IgD-negative memory B cell (primary cell): Measurements from ENCODE around the gene CCDC134. TPM values are rescaled to one million over a fixed set of nuclear protein-coding genes. Genes with fewer than 3 reads are reported as not detected.

Experiments used
- H3K27ac Mint-ChIP-seq, 3 donors: one replicate each; pipeline ENCODE4 v1.8.0; 2020 to 2022; ENCODE audit warnings: mild to moderate bottlenecking in 3 of 3, mixed read lengths in 3 of 3, moderate library complexity in 1 of 3
- H3K27me3 Mint-ChIP-seq: one replicate; pipeline ENCODE4 v1.8.0; 2021; ENCODE audit warnings: mixed read lengths
- H3K36me3 Mint-ChIP-seq: one replicate; pipeline ENCODE4 v1.8.0; 2020; ENCODE audit warnings: mild to moderate bottlenecking, mixed read lengths
- H3K4me1 Mint-ChIP-seq, 3 donors: one replicate each; pipeline ENCODE4 v1.8.0; 2020 to 2022; ENCODE audit warnings: mixed read lengths in 3 of 3, mild to moderate bottlenecking in 1 of 3
- H3K4me3 Mint-ChIP-seq, 4 donors: one replicate each; pipeline ENCODE4 v1.8.0; 2020 to 2022; ENCODE audit warnings: mild to moderate bottlenecking in 4 of 4, mixed read lengths in 4 of 4, moderate library complexity in 3 of 4
- H3K9me3 Mint-ChIP-seq, 3 donors: one replicate each; pipeline ENCODE4 v1.8.0; 2020 to 2021; ENCODE audit warnings: mixed read lengths in 3 of 3, mild to moderate bottlenecking in 1 of 3
- polyA plus RNA-seq: library from polyadenylated mRNA; unstranded; fragments of 300-500 nt; fragmentation: Illumina TruSeq; gene quantifications from one replicate; pipeline ENCODE4 v1.2.3, GENCODE V29; 2021

The CCDC134 gene
- polyA plus RNA-seq = 6.1 TPM

DNA sequence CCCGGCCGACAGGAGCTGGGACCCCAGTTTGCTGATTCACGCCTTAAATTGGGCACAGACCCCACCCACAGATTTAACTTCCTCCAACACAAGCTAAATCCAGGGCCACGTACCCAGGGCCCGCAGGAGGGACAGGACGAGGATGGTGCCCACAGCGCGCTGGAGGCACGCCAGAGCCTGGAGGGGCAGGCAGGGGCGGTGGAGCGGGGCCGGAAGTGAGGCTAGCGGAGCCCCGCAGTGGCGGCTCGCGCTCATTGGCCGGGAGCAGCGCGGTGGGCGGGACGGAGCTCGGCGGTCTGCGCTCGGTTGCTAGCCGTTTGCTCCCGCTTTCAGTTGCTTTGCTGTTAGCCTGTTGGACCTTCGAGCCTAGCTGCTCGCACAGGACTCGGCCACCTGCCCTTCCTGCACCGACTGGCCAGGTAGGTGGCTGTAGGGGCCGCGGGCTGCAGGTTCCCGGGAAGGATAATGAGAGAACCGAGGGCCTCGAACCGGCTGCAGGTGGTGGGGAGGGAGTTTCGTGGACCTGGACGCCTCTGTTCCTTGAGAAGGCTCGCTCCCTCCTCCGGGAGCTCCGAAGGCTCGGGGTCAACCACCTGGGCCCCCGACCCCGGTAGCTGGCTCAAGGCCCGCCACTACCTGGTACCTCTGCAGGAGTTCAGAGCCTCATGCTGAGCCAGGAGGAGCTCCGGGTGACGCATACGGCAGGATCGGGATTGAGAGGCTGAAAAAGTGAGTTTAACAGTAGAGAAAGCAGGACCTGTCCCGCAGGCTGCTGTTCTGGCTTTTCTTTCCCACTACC is at the start of gene CCDC134:
TSS of gene CCDC134 (plus strand) at position 332 of the 799 bp plus-strand sequence. CDS start 8,212 bp downstream, outside the sequence.
- peaks cover 2% of the 10 kb centered on the region for H3K36me3 Mint-ChIP-seq
- H3K27ac Mint-ChIP-seq = peak within 1 kb of the TSS; percentile 91 to 99 (median 93)
- H3K4me1 Mint-ChIP-seq = peaks cover 14 to 34% (median 27%) of the 10 kb centered on the region in 3 donors

GRCh38 chr22:41752011-41752970 is 48.2 kb upstream of the CCDC134 start:
- Mint-ChIP-seq H3K9me3 (no peaks in the 10 kb centered on the region), H3K4me3 (peak overlapping the region in 2 of 4 donors; percentile 30 to 58), H3K27me3 (peaks cover 3% of the 10 kb centered on the region), H3K36me3 (peaks cover 2% of the 10 kb centered on the region), H3K27ac (peak overlapping the region in 2 of 3 donors; percentile 51 to 73), H3K4me1 (peaks cover 14 to 28% (median 25%) of the 10 kb centered on the region in 3 donors)

More for the DNA sequence above, at the start of gene CCDC134:
- H3K9me3 Mint-ChIP-seq = no peaks in the 10 kb centered on the region
- no peaks in the 10 kb centered on the region for H3K27me3 Mint-ChIP-seq
- H3K4me3 Mint-ChIP-seq = peak within 1 kb of the TSS; percentile 95 to 98 (median 96)

GRCh38 chr22:41753984-41754383 is 46.5 kb upstream of the CCDC134 start:
- H3K27me3 Mint-ChIP-seq = peaks cover 3% of the 10 kb centered on the region
- H3K27ac Mint-ChIP-seq = no peak overlapping the region
- peaks cover 2% of the 10 kb centered on the region for H3K36me3 Mint-ChIP-seq
- no peaks in the 10 kb centered on the region for H3K9me3 Mint-ChIP-seq
- peaks cover 9 to 21% (median 19%) of the 10 kb centered on the region in 3 donors for H3K4me1 Mint-ChIP-seq
- H3K4me3 Mint-ChIP-seq = peak overlapping the region in 1 of 4 donors; percentile 43

DNA sequence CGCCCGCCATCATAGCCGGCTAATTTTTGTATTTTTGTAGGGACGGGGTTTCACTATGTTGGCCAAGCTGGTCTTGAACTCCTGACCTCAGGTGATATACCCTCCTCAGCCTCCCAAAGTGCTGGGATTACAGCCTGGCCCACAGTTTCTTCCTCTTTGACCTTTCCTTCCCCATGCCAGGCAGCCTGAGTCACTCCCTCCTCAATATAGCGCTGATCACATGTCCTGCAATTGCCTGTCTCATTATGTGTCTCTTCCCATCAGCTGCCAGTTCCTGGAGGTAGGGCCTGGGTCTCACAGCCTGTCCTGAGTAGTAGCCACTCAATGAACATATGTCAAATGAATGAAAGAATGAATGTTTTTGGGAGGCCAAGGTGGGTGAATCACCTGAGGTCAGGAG is 43.0 kb upstream of the CCDC134 start:
- H3K27me3 Mint-ChIP-seq = peaks cover 3% of the 10 kb centered on the region
- H3K36me3 Mint-ChIP-seq = peaks cover 2% of the 10 kb centered on the region
- no peaks in the 10 kb centered on the region for H3K9me3 Mint-ChIP-seq
- peaks cover 0 to 11% (median 9%) of the 10 kb centered on the region in 3 donors for H3K4me1 Mint-ChIP-seq
- H3K4me3 Mint-ChIP-seq = no peak overlapping the region
- H3K27ac Mint-ChIP-seq = no peak overlapping the region

DNA sequence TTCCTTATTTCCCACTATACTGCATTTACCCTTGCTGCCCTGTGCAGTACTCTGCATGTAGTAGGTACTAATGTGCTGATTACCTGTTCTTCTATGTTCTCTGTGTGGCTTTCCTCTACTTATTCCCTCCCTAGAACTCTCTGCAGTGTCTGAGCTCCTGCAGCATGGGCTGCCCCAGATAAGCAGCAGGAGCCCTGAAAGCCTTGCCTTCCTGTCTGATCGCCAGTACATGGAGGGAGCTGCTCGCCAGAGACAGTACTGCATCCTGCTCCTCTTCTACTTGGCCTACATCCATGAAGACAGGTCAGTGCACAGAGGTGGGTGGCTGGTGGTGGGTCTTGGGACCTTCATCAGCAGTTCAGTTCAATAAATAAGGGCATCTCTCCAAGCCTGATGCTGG is 42.2 kb upstream of the CCDC134 start:
- Mint-ChIP-seq H3K4me3 (no peak overlapping the region), H3K27ac (peak overlapping the region in 1 of 3 donors; percentile 32), H3K36me3 (peaks cover 3% of the 10 kb centered on the region), H3K4me1 (peaks cover 0 to 14% (median 11%) of the 10 kb centered on the region in 3 donors), H3K9me3 (no peaks in the 10 kb centered on the region), H3K27me3 (peaks cover 3% of the 10 kb centered on the region)

DNA sequence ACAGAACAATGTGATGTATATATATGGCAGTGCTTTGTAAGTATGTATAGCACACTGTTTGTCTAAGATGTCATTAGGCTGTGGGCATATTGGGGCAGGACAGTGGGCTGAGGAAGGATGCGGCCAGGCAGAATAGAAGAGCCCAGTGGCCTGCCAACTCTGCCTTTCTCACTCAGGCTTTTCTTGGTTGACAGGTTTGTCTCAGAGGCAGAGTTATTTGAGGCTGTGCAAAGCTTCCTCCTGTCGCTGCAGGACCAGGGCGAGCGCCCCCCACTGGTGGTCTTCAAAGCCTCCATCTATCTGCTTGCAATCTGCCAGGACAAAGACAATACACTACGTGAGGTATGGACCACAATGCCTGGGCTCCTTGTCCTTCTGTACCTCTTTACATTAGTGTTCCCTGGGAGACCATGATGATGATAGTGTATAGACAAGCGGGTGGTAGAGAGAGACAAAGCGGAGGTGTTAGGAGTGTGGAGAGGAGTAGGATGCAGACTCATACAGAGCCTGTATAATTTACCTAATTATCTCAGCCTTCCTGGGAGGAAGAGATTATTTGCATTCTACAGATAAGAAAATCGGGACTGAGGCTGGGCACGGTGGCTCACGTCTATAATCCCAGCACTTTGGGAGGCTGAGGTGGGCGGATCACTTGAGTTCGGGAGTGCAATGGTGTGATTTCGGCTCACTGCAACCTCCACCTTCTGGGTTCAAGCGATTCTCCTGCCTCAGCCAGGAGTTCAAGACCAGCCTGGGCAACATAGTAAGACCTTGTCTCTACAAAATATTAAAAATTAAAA is 37.3 kb upstream of the CCDC134 start:
- peaks cover 3% of the 10 kb centered on the region for H3K36me3 Mint-ChIP-seq
- peaks cover 0 to 5% (median 5%) of the 10 kb centered on the region in 3 donors for H3K4me1 Mint-ChIP-seq
- H3K9me3 Mint-ChIP-seq = no peaks in the 10 kb centered on the region
- peak overlapping the region in 1 of 3 donors; percentile 12 for H3K27ac Mint-ChIP-seq
- no peaks in the 10 kb centered on the region for H3K27me3 Mint-ChIP-seq
- no peak overlapping the region for H3K4me3 Mint-ChIP-seq

DNA sequence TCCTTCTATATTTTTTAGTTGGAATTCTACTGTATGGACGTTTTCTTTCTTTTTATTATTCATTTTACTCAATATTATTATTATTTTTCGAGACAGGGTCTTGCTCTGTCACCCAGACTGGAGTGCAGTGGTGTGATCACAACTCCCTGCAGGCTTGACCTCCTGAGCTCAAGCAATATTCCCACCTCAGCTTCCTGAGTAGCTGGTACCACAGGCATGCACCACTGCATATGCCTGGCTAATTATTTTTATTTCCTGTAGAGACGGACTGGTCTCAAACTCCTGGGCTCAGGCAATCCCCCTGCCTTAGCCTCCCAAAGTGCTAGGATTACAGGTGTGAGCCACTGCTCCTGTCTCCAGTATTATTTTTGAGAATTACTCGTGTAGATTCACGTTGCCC is 34.0 kb upstream of the CCDC134 start:
- Mint-ChIP-seq H3K4me3 (no peak overlapping the region), H3K4me1 (peaks cover 0 to 5% (median 5%) of the 10 kb centered on the region in 3 donors), H3K36me3 (peaks cover 3% of the 10 kb centered on the region), H3K27ac (no peak overlapping the region), H3K9me3 (no peaks in the 10 kb centered on the region), H3K27me3 (no peaks in the 10 kb centered on the region)

DNA sequence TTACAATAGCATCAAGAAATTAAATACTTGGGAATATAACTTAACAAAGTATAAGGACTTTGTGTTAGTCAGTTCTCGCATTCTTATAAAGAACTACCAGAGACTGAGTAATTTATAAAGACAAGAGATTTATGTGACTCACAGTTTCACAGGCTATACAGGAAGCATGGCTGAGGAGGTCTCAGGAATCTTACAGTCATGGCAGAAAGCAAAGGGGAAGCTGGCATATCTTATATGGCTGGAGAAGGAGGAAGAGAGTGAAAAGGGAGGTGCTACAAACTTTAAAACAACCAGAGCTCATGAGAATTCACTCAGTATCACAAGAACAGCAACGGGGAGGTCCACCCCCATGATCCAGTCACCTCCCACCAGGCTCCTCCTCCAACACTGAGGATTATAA is 32.0 kb upstream of the CCDC134 start:
- H3K27me3 Mint-ChIP-seq = no peaks in the 10 kb centered on the region
- no peaks in the 10 kb centered on the region for H3K36me3 Mint-ChIP-seq
- no peaks in the 10 kb centered on the region for H3K9me3 Mint-ChIP-seq
- no peak overlapping the region for H3K27ac Mint-ChIP-seq
- H3K4me1 Mint-ChIP-seq = no peaks in the 10 kb centered on the region
- H3K4me3 Mint-ChIP-seq = no peak overlapping the region

DNA sequence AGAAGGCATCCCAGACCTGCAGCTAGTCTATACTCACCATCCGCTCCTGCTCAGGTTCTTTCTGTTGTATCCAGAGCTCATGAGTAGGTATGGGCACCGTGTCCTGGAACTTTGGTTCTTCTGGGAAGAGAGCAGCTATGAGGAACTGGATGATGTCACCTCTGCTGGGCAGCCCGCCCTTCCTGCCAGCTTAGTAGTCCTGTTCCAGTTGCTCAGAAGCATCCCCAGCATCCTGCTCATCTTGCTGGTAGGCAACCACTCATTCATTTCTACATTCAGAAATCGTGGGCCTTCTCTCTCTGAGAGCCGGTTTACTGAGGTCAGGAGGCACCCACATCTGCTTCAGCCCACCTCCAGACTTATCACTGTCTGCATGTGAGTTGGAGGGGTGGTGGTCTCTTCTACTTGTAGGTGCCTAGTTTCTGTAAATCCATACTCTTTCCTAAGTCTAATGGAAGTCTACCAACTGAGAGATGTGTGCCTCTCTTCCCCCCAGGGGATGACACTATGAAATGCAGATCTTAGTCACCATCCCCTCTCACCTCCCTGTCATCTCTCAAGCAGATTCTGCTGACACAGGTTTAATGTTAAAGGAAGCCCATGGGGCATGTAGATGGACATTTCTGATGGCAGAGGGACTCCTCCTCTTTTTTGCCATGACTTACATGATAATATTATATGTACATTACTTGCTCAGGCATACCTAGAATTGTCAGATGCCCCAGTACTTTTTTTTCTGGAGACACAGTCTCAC is 29.6 kb upstream of the CCDC134 start:
- no peak overlapping the region for H3K4me3 Mint-ChIP-seq
- no peaks in the 10 kb centered on the region for H3K9me3 Mint-ChIP-seq

GRCh38 chr22:41772198-41772597 is 28.3 kb upstream of the CCDC134 start:
- no peaks in the 10 kb centered on the region for H3K4me1 Mint-ChIP-seq
- no peaks in the 10 kb centered on the region for H3K9me3 Mint-ChIP-seq
- no peak overlapping the region for H3K27ac Mint-ChIP-seq
- H3K36me3 Mint-ChIP-seq = no peaks in the 10 kb centered on the region
- H3K4me3 Mint-ChIP-seq = no peak overlapping the region
- no peaks in the 10 kb centered on the region for H3K27me3 Mint-ChIP-seq

More for the DNA sequence above, 29.6 kb upstream of the CCDC134 start:
- Mint-ChIP-seq H3K4me1 (no peaks in the 10 kb centered on the region), H3K27ac (no peak overlapping the region), H3K27me3 (no peaks in the 10 kb centered on the region), H3K36me3 (no peaks in the 10 kb centered on the region)

GRCh38 chr22:41772645-41773044 is 27.8 kb upstream of the CCDC134 start:
- Mint-ChIP-seq H3K4me1 (no peaks in the 10 kb centered on the region), H3K27me3 (no peaks in the 10 kb centered on the region), H3K9me3 (no peaks in the 10 kb centered on the region), H3K4me3 (peak overlapping the region in 1 of 4 donors; percentile 3), H3K27ac (no peak overlapping the region), H3K36me3 (no peaks in the 10 kb centered on the region)

DNA sequence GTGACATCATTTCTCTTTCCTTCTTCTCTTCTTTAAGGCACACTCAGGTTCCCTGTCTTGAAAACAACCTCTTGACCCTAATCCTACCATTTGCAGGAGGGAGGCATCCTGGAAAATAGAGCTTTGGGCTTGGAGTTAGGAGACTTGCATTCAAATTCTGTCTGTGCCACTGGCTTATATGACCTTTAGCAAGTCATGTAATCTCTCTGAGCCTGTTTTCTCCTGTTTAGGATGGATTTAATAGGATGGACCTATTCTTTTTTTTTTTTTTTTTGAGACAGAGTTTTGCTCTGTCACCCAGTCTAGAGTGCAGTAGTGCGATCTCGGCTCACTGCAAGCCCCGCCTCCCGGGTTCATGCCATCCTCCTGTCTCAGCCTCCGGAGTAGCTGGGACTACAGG is 25.1 kb upstream of the CCDC134 start:
- H3K9me3 Mint-ChIP-seq = no peaks in the 10 kb centered on the region
- H3K4me1 Mint-ChIP-seq = peaks cover 3 to 4% (median 4%) of the 10 kb centered on the region in 3 donors
- no peak overlapping the region for H3K4me3 Mint-ChIP-seq
- H3K27ac Mint-ChIP-seq = no peak overlapping the region
- no peaks in the 10 kb centered on the region for H3K36me3 Mint-ChIP-seq
- no peaks in the 10 kb centered on the region for H3K27me3 Mint-ChIP-seq

DNA sequence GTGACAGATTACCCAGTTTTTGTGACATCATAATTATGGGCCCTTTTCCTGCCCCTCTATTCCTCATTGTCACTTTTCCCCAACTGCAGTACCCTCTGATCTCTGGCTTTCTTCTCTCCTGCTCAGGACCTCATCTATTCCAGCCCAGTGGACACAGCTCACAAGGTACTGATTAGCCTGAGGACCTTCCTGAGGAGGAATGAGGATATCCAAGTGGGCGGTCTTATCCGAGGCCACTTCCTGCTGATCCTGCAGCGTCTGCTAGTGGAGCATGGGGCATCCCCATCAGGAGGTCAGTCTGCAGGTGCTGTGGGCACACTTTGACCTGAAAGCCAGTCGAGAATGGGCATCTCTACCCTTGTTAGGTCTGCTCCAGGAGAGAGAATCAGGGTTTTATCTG is 24.5 kb upstream of the CCDC134 start:
- Mint-ChIP-seq H3K4me3 (no peak overlapping the region), H3K27ac (peak overlapping the region in 1 of 3 donors; percentile 61), H3K4me1 (peaks cover 7 to 8% (median 8%) of the 10 kb centered on the region in 3 donors), H3K36me3 (no peaks in the 10 kb centered on the region), H3K9me3 (no peaks in the 10 kb centered on the region), H3K27me3 (no peaks in the 10 kb centered on the region)

DNA sequence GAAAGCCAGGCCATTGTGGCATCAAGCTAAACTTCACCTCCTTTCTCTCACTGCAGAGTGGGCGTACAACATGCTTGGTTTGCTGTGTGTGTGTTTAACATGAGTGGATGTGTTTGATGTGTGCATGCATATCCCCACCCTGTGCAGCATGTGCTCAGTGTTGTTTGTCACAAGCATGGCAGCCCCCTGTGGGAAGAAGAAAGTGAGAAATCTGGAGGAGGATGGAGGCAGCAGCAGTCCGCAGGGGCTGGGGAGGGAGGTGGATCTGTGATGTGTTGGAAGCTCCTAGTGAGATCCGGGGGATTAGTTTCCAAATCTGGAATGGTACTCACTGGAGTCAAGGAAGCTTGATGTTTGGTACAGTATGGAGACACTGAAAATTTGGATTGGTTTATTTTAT is 24.1 kb upstream of the CCDC134 start:
- H3K4me3 Mint-ChIP-seq = no peak overlapping the region
- H3K27me3 Mint-ChIP-seq = no peaks in the 10 kb centered on the region
- H3K4me1 Mint-ChIP-seq = peaks cover 9 to 11% (median 11%) of the 10 kb centered on the region in 3 donors
- H3K27ac Mint-ChIP-seq = peak overlapping the region in 1 of 3 donors; percentile 61
- H3K36me3 Mint-ChIP-seq = no peaks in the 10 kb centered on the region
- no peaks in the 10 kb centered on the region for H3K9me3 Mint-ChIP-seq
